Prostate gland (tissue), 2 donors: ENCODE measurements around the gene DNAJB12.

Experiments
- CTCF ChIP-seq, 4 experiments: fragments of 200-600 bp in 2 of 4; fragments of 450-650 bp in 2 of 4; sonication (generic) in 2 of 4; IDR thresholded peaks; 1 replicate in 3 of 4; 2 replicates in 1 of 4; pipeline ENCODE4 v1.5.1; 2016 to 2019; ENCODE audit warnings: antibody characterized with exemption in 4 of 4, mild to moderate bottlenecking in 2 of 4, moderate library complexity in 2 of 4
- POLR2A ChIP-seq: fragments of 450-650 bp; IDR thresholded peaks from one replicate; pipeline ENCODE4 v1.6.1; 2016; ENCODE audit warnings: antibody characterized with exemption, mild to moderate bottlenecking

- TF ChIP-seq CTCF (IDR thresholded peaks at IDR 0.05) = no peak
- TF ChIP-seq POLR2A = no peak
These were observed 6.4 kb downstream of the DNAJB12 start for GRCh38 chr10:72348282-72348681.
